Cardiac fibroblast (primary cell): Measurements from ENCODE around the gene EPB41L2.

ENCODE experiments used
- DNase-seq, 2 donors: peaks; one replicate each; pipeline versions ENCODE4 v3.0.0 to v3.0.0-alpha.2; 2010; ENCODE audit warnings: low read depth in 2 of 2
- H3K4me3 ChIP-seq, 2 donors: replicated peaks in 1 of 2; 1 replicate in 1 of 2; 2 replicates in 1 of 2; pipeline ENCODE4 v1.5.1; 2011; ENCODE audit warnings: low read depth in 2 of 2, low read length in 2 of 2, mild to moderate bottlenecking in 2 of 2, moderate library complexity in 1 of 2
- TF ChIP-seq, protein P1 (sequence below): IDR thresholded peaks from one replicate; pipeline ENCODE4 v1.5.1; 2011; ENCODE audit warnings: low read depth, mild to moderate bottlenecking, low read length, inconsistent platforms

Gene EPB41L2

DNA sequence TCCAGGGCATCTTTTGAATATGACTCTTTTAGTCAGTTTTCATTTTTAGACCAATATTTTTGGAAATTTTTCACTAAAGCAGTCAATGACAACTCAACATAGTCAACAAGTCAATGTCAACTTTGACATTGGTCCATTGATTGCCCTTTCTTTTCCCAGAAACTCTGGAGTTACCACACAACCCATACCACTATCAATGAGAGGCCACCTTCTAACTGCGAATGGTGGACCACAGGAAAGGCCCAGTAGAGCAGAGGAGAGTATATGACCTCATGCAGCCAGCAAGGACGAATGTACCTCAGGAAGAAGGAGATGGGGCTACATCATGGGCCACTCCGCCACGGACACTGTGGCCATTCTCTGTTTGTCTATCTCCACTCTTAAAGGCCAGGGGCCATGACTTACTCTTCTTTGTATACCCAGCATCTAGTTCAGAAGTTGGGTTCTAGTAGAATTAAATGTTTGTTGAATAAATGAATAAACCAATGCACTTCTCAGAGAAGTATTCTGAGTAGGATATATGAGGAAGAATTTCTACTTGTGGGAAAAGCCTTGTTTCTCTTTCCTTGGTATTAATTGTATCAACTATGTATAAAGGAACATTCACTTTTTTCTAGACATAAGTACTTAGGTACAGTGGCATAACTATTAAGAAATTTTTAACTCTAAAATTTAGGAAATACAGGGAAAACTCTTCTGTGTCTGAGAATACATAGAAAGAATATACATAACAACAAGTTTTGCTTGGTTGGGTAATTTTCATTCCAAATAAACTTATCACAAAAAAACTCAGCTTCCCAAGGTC, 236.4 kb downstream of the EPB41L2 start:
- no peak for DNase-seq
- TF ChIP-seq, protein P1, sequence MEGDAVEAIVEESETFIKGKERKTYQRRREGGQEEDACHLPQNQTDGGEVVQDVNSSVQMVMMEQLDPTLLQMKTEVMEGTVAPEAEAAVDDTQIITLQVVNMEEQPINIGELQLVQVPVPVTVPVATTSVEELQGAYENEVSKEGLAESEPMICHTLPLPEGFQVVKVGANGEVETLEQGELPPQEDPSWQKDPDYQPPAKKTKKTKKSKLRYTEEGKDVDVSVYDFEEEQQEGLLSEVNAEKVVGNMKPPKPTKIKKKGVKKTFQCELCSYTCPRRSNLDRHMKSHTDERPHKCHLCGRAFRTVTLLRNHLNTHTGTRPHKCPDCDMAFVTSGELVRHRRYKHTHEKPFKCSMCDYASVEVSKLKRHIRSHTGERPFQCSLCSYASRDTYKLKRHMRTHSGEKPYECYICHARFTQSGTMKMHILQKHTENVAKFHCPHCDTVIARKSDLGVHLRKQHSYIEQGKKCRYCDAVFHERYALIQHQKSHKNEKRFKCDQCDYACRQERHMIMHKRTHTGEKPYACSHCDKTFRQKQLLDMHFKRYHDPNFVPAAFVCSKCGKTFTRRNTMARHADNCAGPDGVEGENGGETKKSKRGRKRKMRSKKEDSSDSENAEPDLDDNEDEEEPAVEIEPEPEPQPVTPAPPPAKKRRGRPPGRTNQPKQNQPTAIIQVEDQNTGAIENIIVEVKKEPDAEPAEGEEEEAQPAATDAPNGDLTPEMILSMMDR = no peak

DNA sequence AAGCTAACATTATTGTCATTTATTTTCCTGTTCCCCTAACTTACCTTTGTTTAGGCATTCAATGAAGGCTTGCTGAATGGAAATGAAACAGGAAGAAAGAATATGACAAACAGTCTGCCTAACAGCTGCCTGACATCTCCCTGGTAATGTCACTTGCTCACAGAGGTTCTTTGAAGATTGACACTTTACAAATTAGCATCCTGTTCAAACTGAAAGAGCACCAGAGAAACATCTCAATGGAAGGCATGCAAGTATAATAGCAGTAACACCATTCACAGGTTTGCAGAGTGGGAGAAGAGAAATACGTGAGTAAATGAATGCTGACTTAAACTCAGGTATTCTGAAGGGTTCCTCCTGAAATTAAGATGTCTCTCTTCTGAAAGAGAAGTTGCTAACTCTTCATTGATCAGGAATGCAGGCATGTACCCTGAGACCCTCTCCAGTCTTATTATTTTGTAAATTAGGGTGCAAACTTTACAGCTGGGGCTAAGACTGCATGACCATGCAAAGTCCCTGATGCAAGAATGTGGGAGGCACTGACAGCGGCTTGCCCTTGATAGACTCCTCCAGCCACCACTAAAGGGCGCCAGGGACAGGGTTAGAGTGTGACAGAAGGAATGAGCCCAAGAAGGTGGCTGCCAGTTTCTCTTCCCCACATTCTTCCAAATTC, 237.1 kb downstream of the EPB41L2 start:
- H3K4me3 ChIP-seq = no peak overlapping the region
- TF ChIP-seq, protein P1 = no peak

More for the DNA sequence above, 236.4 kb downstream of the EPB41L2 start:
- no peak overlapping the region for H3K4me3 ChIP-seq

DNA sequence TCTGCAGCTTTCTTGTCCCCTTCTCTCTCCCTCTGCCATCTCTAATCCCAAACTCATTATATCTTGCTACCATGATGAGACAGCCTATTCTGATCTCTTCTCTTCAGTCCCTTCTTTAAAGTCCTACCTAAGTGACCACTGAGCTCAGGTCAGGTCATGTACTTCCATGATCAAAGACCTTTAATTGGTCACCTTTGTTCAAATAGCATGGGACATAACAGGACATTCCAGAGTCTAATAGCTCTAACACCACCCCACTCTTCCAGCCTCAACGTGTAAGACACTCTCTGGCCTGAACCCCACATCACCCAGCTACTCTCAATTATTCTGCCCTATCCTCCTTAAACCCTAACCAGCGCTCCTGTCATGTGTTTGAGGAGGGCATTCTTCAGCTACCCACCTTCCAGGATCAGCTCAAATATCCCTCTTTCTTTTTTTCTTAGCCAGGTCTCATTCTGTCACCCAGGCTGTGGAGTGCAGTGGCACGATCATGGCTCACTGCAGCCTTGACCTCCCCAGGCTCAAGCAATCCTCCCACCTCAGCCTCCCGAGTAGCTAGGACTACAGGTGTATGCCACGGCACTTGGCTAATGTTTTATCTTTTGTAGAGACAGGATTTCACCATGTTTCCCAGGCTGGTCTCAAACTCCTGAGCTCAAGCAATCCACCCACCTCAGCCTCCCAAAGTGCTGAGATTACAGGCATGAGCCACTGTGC, 237.9 kb downstream of the EPB41L2 start:
- no peak overlapping the region for H3K4me3 ChIP-seq
- TF ChIP-seq, protein P1 = no peak

More for the DNA sequence above, 237.1 kb downstream of the EPB41L2 start:
- DNase-seq = no peak

DNA sequence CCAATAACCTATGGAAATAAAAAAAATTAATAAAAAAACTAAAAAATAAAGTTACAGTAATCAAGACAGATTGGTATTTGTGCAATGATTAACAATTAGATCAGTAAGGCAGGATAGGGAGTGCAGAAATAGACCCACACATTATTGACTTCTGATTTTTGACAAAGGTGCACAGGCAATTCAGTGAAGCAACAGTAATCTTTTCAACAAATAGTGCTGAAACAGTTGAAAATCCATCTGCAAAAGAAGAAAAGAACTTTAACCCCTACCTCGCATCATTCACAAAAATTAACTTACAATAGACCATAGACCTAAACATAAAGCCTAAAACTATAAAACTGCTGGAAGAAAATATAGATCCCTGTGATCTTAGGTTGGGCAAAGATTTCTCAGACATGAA, 240.3 kb downstream of the EPB41L2 start:
- TF ChIP-seq, protein P1 = no peak
- no peak overlapping the region for H3K4me3 ChIP-seq
- no peak for DNase-seq

More for the DNA sequence above, 237.9 kb downstream of the EPB41L2 start:
- no peak for DNase-seq

DNA sequence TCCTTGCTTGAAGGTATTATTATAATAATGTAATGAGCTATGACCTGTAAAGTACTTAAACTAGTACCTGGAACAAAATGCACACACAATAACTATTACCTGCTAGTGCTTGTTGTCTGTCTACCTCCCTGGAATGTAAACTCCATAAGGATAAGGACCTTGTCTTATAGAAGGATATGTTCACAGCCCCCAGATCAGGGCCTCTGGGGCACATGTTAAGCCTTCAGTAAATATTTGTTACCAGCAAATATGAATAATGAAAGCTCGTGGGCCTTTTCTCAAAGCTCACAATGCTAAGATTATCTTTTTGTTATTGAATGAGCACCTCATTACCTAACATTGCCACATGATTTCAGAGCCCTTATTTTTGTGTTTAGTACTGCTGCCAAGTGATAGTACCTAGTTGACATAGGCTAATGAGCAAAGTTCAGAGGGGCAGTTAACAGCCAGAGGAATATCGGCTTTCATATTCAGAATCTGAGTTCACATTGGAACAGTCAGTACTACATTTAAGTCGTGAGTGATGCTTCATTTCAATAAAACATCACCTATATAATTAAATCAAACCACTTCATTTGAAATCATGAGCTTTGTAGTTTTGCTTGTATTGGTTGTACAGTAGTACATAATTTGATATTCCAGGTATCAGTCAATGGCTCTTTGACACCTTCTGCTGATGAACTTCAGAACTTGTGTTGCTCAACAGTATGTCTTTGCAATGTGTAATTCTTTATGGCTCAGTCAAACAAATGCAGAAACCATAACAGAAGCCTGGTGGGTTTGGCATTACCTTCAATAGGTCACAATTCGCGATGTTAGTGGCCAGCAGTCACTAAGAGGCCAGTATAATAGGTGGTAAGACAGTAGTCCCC, 247.6 kb downstream of the EPB41L2 start:
- no peak overlapping the region for H3K4me3 ChIP-seq
- TF ChIP-seq, protein P1 = no peak
- DNase-seq = no peak

DNA sequence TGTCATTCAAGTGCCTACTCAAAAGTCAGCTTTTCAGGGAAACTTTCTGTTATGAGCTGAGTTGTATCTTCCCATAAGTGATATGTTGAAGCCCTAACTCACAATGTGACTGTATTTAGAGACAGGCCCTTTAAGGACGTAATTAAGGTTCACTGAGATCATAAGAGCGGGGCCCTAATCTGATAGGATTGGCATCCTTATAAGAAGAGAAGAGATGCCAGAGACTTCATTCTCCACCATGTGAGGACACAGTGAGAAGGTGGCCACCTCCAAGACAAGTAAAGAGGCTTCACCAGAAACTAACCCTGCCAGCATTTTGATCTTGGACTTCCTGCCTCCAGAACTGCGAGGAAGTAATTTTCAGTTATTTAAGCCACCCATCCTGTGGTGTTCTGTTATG, 248.5 kb downstream of the EPB41L2 start:
- no peak overlapping the region for H3K4me3 ChIP-seq
- TF ChIP-seq, protein P1 = no peak
- no peak for DNase-seq
